ENCODE results near the gene GFOD2.

Gene GFOD2

DNA sequence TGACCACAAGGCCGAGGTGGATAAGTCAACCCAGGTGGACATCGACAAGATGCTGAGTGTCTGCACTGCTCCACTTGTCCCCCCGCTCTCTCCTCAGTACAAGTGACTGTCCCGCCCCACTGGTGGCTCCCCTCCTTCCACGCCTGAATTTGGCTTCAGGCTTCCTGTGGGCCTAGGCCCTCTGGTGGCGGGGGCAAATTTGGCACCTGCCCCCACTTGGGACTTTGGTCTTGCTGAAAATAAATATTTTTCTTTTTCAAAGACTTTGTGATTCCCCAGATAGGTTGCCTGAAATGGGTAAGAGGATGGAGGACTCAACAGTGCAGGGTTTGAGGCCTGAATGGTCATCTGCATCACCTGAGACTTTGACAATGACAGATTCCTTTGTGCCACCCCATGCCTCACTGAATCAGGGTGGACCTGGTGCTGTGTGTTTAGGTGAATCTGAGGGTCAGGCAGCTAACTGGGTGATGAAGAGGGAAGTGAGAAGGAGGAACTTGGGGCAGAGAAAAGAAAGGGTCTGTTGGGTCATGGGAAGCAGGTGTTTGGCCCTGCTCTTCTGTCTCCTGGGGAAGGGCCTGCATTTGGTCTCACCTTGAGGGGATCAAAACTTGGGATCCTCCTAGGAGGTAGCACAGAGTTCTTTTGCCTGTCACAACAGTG, 50.5 kb downstream of the GFOD2 start:
- DNase-seq: no peak

- DNase-seq: no peak
These were observed 51.2 kb downstream of the GFOD2 start for GRCh38 chr16:67667817-67668494.

GRCh38 chr16:67667453-67667816, 51.7 kb downstream of the GFOD2 start:
- no peak for DNase-seq

- no peak for DNase-seq
These were observed 52.3 kb downstream of the GFOD2 start, which contains the start of the genes C16orf86 and ENKD1 for GRCh38 chr16:67666559-67667452. TSS of gene C16orf86 (plus strand) at chr16:67666814. CDS start at chr16:67666971, 157 bp downstream. TSS of gene ENKD1 (minus strand) at chr16:67666750. CDS start at chr16:67666442, 308 bp downstream.

DNA sequence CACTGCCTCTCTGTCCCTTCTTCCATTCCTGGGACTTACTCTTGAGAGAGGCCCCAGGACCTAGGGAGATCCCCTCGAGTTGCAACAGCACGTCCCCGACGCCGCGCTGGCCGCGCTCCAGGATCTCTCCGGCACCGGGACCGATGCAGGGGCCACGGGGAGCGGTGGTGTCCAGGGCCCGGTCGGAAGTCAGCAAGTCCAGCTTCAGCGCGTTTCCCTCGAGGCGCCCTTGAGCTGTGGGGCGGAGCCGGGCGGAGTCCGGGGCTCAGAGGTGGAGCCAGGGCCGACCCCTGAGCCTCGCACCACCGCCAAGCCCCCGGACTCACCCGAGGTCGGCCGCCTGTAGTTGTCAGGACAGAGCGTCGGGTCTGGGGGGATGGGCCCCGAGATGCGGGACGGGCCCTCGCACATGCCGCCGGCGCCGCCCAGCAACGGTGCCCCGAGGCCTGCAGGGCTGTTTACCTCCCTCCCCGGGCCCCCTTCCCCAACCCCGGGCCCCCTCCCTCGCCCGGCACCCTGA, 53.0 kb downstream of the GFOD2 start:
- DNase-seq: no peak

DNA sequence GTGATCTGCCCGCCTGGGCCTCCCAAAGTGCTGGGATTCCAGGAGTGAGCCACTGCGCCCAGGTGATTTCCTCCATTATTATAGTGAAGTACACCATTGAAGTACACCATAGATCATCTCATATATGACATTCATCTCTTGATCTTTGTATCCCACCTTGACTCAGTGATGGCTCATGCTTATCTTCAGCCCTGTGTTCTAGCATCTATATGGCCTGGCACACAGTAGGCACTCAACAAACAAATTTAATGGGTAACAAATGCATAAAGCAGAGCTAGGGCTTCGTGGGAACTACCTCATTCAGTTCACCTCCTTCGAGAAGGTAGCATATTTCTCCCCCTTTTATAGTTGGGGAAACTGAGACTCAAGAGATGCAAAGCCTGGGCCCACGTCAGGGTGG, 53.5 kb downstream of the GFOD2 start:
- no peak for DNase-seq

DNA sequence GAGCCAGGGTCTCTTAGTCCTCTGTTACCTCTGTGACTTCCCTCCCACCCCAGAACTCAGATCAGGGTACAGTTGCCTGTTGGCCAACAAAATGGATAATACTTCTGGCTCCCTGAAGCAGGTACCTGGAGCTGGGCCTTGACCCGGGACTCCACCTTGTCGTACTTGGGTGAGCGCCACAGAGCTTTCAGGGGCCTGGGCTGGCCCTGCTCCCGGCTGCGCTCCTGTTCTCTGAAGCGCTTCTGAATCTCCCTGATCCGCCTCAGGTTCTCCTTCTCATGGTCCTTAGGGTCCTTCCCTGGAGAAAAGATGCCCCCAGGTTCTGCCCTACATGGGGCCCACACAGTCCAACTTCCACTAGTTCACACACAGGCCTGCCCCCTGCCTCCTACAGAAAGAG, 54.2 kb downstream of the GFOD2 start:
- no peak for DNase-seq

DNA sequence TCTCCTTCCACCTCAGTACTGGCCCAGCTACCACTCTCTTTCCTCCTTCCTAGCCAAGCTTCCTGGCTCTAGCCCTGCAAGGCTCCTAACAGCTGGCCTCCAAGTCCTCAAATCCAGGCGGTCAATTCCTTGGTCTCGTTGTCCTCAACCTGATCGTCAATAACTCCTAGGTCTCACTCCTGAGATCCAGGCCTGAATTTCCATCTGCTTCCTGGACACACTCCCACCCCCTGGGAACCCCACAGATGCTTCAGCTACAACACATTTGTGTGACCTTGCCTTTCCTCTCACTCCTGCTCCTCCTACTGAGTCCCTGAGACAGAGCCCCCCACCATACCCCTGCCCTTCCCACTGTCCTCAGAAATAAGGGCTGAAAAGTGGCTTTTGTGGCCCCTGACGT, 54.9 kb downstream of the GFOD2 start:
- DNase-seq: no peak

GRCh38 chr16:67663877-67664222, 55.3 kb downstream of the GFOD2 start:
- DNase-seq: no peak

- no peak for DNase-seq
These were observed 55.8 kb downstream of the GFOD2 start for GRCh38 chr16:67663151-67663876.

- no peak for DNase-seq
These were observed 56.5 kb downstream of the GFOD2 start for GRCh38 chr16:67662653-67663010.

DNA sequence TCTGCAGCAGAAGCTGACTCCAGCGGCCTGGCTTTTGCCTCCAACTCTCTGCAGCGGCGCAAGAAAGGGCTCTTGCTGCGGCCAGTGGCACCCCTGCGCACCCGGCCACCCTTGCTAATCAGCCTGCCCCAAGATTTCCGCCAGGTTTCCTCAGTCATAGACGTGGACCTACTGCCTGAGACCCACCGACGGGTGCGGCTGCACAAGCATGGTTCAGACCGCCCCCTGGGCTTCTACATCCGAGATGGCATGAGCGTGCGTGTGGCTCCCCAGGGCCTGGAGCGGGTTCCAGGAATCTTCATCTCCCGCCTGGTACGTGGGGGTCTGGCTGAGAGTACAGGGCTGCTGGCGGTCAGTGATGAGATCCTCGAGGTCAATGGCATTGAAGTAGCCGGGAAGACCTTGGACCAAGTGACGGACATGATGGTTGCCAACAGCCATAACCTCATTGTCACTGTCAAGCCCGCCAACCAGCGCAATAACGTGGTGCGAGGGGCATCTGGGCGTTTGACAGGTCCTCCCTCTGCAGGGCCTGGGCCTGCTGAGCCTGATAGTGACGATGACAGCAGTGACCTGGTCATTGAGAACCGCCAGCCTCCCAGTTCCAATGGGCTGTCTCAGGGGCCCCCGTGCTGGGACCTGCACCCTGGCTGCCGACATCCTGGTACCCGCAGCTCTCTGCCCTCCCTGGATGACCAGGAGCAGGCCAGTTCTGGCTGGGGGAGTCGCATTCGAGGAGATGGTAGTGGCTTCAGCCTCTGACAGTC, 57.0 kb downstream of the GFOD2 start:
- no peak for DNase-seq

GRCh38 chr16:67661101-67661761, 57.9 kb downstream of the GFOD2 start:
- DNase-seq: no peak

GRCh38 chr16:67660564-67661028, 58.5 kb downstream of the GFOD2 start, which contains the start of gene PARD6A:
TSS of gene PARD6A (plus strand) at chr16:67660960. CDS start at chr16:67661039, 79 bp downstream.
- peak; percentile 81 for DNase-seq

DNA sequence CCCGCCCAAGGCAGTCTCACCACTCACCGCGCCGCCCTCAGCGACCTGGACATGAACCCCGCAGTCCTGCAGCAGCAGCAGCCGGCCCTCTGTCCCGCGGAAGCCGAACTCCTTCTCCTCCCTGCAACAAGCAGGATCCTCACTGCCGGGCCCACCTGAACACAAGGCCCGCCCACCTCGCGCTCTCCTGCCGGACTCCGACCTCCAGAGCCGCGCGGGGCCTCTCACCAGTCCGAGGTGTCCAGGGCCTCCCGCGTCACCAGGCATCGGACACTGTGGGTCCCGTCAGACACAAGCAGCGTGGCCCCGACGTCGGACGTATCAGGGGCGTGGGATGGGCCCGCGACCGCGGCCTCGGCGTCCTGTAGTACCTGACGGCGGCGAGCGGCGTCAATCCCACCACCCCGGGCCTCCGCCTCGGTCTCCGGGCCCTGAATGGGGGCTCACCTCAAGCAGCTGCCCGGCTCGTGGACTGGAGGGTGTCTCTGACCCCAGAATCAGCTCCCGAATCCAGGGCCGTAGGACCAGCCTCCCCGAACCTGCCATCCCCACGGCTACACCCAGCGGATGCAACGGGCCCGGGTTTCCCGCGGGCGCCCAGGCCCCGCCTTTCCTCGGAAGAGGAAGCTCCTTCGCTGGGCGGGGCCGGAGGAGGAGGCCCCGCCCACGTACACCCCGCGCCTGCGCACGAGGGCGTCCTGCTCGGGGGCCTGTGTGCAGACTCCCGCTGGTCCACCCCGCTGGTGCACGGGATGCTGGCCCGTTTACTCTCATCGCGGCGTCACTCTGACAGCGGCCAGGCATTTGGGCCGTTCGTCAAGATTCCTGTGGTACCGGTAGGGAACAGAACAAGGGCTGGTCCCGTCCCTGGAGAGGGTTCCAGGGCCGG, 59.2 kb downstream of the GFOD2 start, which contains the start of gene ACD:
TSS of gene ACD (minus strand) at position 586 of the 889 bp plus-strand sequence. CDS start at position 546, 40 bp downstream.
- no peak for DNase-seq

- DNase-seq: no peak
These were observed 60.1 kb downstream of the GFOD2 start for GRCh38 chr16:67658849-67659674.

DNA sequence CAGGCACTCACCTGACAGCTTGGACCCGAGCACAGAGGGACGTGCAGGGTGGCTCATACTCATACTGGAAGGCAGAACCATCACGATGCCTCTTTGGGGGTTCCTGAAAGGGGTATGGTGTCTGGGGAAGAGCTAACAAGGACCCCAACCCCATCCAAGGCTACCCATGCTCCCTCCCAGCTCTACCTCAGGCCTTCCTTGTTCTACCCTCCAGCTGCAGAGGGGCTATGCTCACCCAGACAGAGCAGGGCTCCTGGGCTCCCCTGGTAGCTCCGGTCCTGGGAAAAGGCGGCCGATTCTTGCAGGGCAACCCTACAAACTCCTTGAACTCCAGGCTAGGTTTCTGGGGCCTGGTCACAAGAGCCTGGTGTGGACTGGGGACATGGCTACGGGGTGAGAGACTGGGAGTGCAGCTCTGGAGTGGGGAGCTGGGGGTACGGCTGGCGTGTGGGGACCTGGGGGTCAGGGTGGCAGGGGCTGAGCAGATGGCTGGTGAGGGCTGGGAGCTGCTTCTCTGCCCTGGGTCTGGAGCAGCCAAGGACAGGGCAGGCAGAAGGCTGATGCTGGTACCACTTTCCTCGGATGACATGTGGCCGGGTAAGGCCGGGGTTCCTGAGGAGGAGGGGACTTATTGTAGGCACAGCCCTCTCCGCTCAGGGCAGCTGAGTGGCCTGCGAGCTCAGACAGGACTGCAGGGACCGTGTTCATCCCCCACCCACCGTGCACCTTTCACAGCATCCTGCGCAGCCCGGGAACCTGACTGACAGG, 61.2 kb downstream of the GFOD2 start:
- no peak for DNase-seq

- DNase-seq: no peak
These were observed 62.0 kb downstream of the GFOD2 start for GRCh38 chr16:67657017-67657608.

Measured in NCI-H1417 treated with DMSO at 0.1 percent for 48 hours (cell line).